HCT116 (cell line): Measurements from ENCODE around the gene HAVCR2. TPM values are rescaled to one million over a fixed set of nuclear protein-coding genes. Genes with fewer than 3 reads are reported as not detected.

Experiments
- ATAC-seq: fragments of 200-7000 bp; cut with Tn5 transposase; 2 replicates; pipeline ENCODE4 v1.9.1; 2020; ENCODE audit warnings: mild to moderate bottlenecking, moderate library complexity
- BruUV-seq: library from RNA; stranded (reverse); fragments of 400-500 nt; replicated peaks from 2 replicates; lab custom pipeline; 2021; lab: Mats Ljungman, UMichigan
- CTCF ChIA-PET: fragments of 300-600 bp; sonication (Branson Sonifier 250); formaldehyde crosslinking; loops from one replicate; lab custom pipeline; 2021; ENCODE audit warnings: antibody characterized with exemption; lab: Charles Lee
- POLR2A ChIA-PET: fragments of 300-600, 350-600 bp; sonication (Branson Sonifier 250); formaldehyde crosslinking; loops from one replicate; lab custom pipeline; 2021; ENCODE audit warnings: antibody characterized with exemption; lab: Charles Lee
- RAD21 ChIA-PET, 2 experiments: fragments of 300-600 bp; sonication (Branson Sonifier 250); formaldehyde crosslinking; loops; one replicate each; lab custom pipeline; 2023; ENCODE audit warnings: low total read pairs in 2 of 2; ENCODE audit not compliant: uncharacterized antibody in 2 of 2, unreplicated experiment in 2 of 2, low non-redundant PET in 1 of 2; lab: Charles Lee
- DNase-seq: peaks from one replicate; pipeline ENCODE4 v3.0.0-alpha.2; 2010; ENCODE audit warnings: low read depth, low spot score
- H2AFZ ChIP-seq: fragments of 200-600 bp; shearing (Covaris generic), sonication (generic); 2 replicates; pipeline ENCODE4 v1.6.1; 2017; ENCODE audit warnings: low read depth, mixed run types, mixed read lengths, antibody characterized with exemption, low read length; ENCODE audit not compliant: poor library complexity, severe bottlenecking
- H3K27ac ChIP-seq: 2 replicates; pipeline ENCODE4 v1.5.1; 2012; ENCODE audit warnings: low read depth, low read length
- H3K27me3 ChIP-seq: fragments of 200-600 bp; sonication (generic); 2 replicates; pipeline ENCODE4 v1.6.1; 2016; ENCODE audit warnings: mixed run types, low read length, mixed read lengths; ENCODE audit not compliant: insufficient read depth
- H3K36me3 ChIP-seq, 2 experiments: fragments of 200-500 bp in 1 of 2; fragments of 200-600 bp in 1 of 2; sonication (Bioruptor generic) in 1 of 2; sonication (generic) in 1 of 2; 2 replicates each; pipeline versions ENCODE4 v1.5.1 to v1.6.1; 2014 to 2016; ENCODE audit warnings: low read length in 2 of 2, inconsistent platforms in 1 of 2, mixed read lengths in 1 of 2, mixed run types in 1 of 2; ENCODE audit not compliant: insufficient read depth in 2 of 2, control insufficient read depth in 1 of 2
- H3K4me1 ChIP-seq, 2 experiments: fragments of 200-600 bp in 1 of 2; sonication (generic) in 1 of 2; 2 replicates each; pipeline versions ENCODE4 v1.5.1 to v1.6.1; 2012 to 2017; ENCODE audit warnings: low read length in 2 of 2, inconsistent platforms in 1 of 2, mild to moderate bottlenecking in 1 of 2, mixed read lengths in 1 of 2, mixed run types in 1 of 2, moderate library complexity in 1 of 2; ENCODE audit not compliant: insufficient read depth in 2 of 2, control insufficient read depth in 1 of 2
- H3K4me2 ChIP-seq: fragments of 200-600 bp; sonication (generic); 2 replicates; pipeline ENCODE4 v1.6.1; 2017; ENCODE audit warnings: mixed run types, low read length, mixed read lengths
- H3K4me3 ChIP-seq, 2 experiments: fragments of 200-600 bp in 1 of 2; sonication (generic) in 1 of 2; replicated peaks in 1 of 2; 2 replicates each; pipeline ENCODE4 v1.5.1; 2011 to 2016; ENCODE audit warnings: low read length in 2 of 2, control low read depth in 1 of 2, low read depth in 1 of 2, mild to moderate bottlenecking in 1 of 2, mixed read lengths in 1 of 2, mixed run types in 1 of 2
- H3K79me2 ChIP-seq: fragments of 200-600 bp; sonication (generic); 2 replicates; pipeline ENCODE4 v1.6.1; 2017; ENCODE audit warnings: mild to moderate bottlenecking, mixed run types, low read length, moderate library complexity, mixed read lengths; ENCODE audit not compliant: insufficient read depth
- H3K9ac ChIP-seq: fragments of 200-600 bp; sonication (generic); 2 replicates; pipeline ENCODE4 v1.6.1; 2016; ENCODE audit warnings: low read length, mixed read lengths
- H3K9me2 ChIP-seq: fragments of 200-600 bp; sonication (generic), shearing (Covaris generic); 2 replicates; pipeline ENCODE4 v1.6.1; 2017; ENCODE audit warnings: mixed run types, mild to moderate bottlenecking, moderate library complexity; ENCODE audit not compliant: insufficient read depth
- H3K9me3 ChIP-seq, 2 experiments: fragments of 200-500 bp in 1 of 2; fragments of 200-600 bp in 1 of 2; sonication (Bioruptor generic) in 1 of 2; sonication (generic) in 1 of 2; 2 replicates each; pipeline ENCODE4 v1.6.1; 2014 to 2017; ENCODE audit warnings: low read length in 2 of 2, mixed read lengths in 2 of 2, inconsistent platforms in 1 of 2, low read depth in 1 of 2, mild to moderate bottlenecking in 1 of 2, mixed run types in 1 of 2, moderate library complexity in 1 of 2; ENCODE audit not compliant: control insufficient read depth in 1 of 2, insufficient read depth in 1 of 2
- H4K20me1 ChIP-seq: fragments of 200-600 bp; sonication (generic), shearing (Covaris generic); 2 replicates; pipeline ENCODE4 v1.6.1; 2017; ENCODE audit warnings: mixed run types, mild to moderate bottlenecking, moderate library complexity; ENCODE audit not compliant: insufficient read depth
- CBX3 ChIP-seq: IDR thresholded peaks from 2 replicates; pipeline ENCODE4 v1.6.1; 2012; ENCODE audit warnings: low read depth
- CEBPB ChIP-seq: IDR thresholded peaks from 2 replicates; pipeline ENCODE4 v1.6.1; 2012; ENCODE audit warnings: low read depth
- ELF1 ChIP-seq: IDR thresholded peaks from 2 replicates; pipeline ENCODE4 v1.6.1; 2012; ENCODE audit warnings: low read depth, borderline replicate concordance
- EZH2phosphoT487 ChIP-seq: fragments of 200-600 bp; IDR thresholded peaks from 2 replicates; pipeline ENCODE4 v1.6.1; 2018; ENCODE audit warnings: antibody characterized with exemption, borderline replicate concordance
- JUND ChIP-seq: IDR thresholded peaks from 2 replicates; pipeline ENCODE4 v1.6.1; 2012
- POLR2AphosphoS5 ChIP-seq: IDR thresholded peaks from 2 replicates; pipeline ENCODE4 v1.6.1; 2011; ENCODE audit warnings: mild to moderate bottlenecking, low read depth, low read length, moderate library complexity
- REST ChIP-seq: IDR thresholded peaks from 2 replicates; pipeline ENCODE4 v1.6.1; 2012; ENCODE audit warnings: low read depth
- SRF ChIP-seq: IDR thresholded peaks from 2 replicates; pipeline ENCODE4 v1.6.1; 2012; ENCODE audit warnings: low read depth
- YY1 ChIP-seq: IDR thresholded peaks from 2 replicates; pipeline ENCODE4 v1.6.1; 2011; ENCODE audit warnings: low read length, low read depth, moderate library complexity, mild to moderate bottlenecking; ENCODE audit not compliant: insufficient replicate concordance; ENCODE audit errors: extremely low read depth
- ZBTB33 ChIP-seq: IDR thresholded peaks from 2 replicates; pipeline ENCODE4 v1.6.1; 2011; ENCODE audit warnings: mild to moderate bottlenecking, low read length, moderate library complexity; ENCODE audit not compliant: insufficient replicate concordance; ENCODE audit errors: extremely low read depth
- ZFX ChIP-seq: fragments of 450-650 bp; IDR thresholded peaks from 2 replicates; pipeline ENCODE4 v1.6.1; 2017
- ZNF274 ChIP-seq: fragments of 200-500 bp; sonication (Bioruptor generic); IDR thresholded peaks from 2 replicates; pipeline ENCODE4 v1.6.1; 2014; ENCODE audit warnings: mild to moderate bottlenecking, low read depth, low read length, inconsistent platforms
- intact Hi-C: fragments of 100-400 bp; cut with micrococcal nuclease; formaldehyde crosslinking; loops from 2 replicates; pipeline ENCODE4 v1.10.0; 2022
- total RNA-seq: library from RNA; stranded (reverse); gene quantifications from one replicate; pipeline ENCODE4 v1.2.1, GENCODE V29; 2021; ENCODE audit not compliant: unreplicated experiment

HAVCR2 gene
- total RNA-seq, 1 experiment from 2014 or later: 0.07 TPM

DNA sequence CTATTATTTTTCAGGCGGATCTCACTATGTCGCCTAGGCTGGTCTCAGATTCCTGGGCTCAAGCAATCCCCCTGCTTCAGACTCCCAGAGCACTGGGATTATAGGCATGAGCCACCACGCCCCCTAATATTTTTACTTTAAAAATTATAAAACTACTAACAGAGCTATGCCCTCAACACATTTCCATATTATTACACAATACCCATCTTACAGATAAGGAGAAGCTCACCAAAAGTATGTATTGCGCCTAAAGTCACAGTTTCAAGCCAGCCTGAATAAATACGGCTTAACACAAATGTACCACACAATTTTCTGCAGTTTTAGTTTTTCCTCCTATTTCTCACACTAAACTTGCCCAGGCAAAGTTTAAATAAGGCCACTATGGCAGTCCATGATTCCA is 40.1 kb downstream of the HAVCR2 start:
- H3K79me2 ChIP-seq: no peaks in the 10 kb centered on the region
- ATAC-seq: no peak
- H3K4me3 ChIP-seq: no peak overlapping the region
- no TSS peak for BruUV-seq
- H3K9ac ChIP-seq: no peak overlapping the region
- DNase-seq: no peak
- no peak overlapping the region for H3K27ac ChIP-seq
- TF ChIP-seq CBX3 (no peak), CEBPB (no peak), REST (no peak), YY1 (no peak), ZBTB33 (no peak), SRF (no peak), ZFX (no peak), JUND (no peak), EZH2phosphoT487 (no peak), ELF1 (no peak), POLR2AphosphoS5 (no peak), ZNF274 (no peak)
- TF ChIP-seq, all 23 proteins: peak for 0
- intact Hi-C loops: no loop called here
- Histone ChIP-seq H3K27me3 (no peaks in the 10 kb centered on the region), H3K4me2 (no peak overlapping the region), H3K9me3 (no peaks in the 10 kb centered on the region), H4K20me1 (no peaks in the 10 kb centered on the region), H2AFZ (no peak overlapping the region), H3K36me3 (no peaks in the 10 kb centered on the region), H3K4me1 (peaks cover 4 to 17% of the 10 kb centered on the region in 2 experiments; a peak in 3 of 4 replicates), H3K9me2 (no peaks in the 10 kb centered on the region)
- ChIA-PET CTCF (no interaction called here), POLR2A (no interaction called here), RAD21 (no interaction called here)
